Fibroblast of skin of right quadriceps (primary cell): ENCODE measurements around the gene CCNJL.
A peak's percentile ranks its signal among the peaks of the same experiment; 100 is the strongest.
"Not testable (repeated sequence)": the region's sequence is repeated elsewhere in the genome, so short reads cannot be mapped to it uniquely, and the experiment has no call there.

ENCODE experiments used
- DNase-seq: peaks from one replicate; pipeline ENCODE4 v3.0.0-alpha.2; 2013

The CCNJL gene, protein sequence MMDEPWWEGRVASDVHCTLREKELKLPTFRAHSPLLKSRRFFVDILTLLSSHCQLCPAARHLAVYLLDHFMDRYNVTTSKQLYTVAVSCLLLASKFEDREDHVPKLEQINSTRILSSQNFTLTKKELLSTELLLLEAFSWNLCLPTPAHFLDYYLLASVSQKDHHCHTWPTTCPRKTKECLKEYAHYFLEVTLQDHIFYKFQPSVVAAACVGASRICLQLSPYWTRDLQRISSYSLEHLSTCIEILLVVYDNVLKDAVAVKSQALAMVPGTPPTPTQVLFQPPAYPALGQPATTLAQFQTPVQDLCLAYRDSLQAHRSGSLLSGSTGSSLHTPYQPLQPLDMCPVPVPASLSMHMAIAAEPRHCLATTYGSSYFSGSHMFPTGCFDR

DNA sequence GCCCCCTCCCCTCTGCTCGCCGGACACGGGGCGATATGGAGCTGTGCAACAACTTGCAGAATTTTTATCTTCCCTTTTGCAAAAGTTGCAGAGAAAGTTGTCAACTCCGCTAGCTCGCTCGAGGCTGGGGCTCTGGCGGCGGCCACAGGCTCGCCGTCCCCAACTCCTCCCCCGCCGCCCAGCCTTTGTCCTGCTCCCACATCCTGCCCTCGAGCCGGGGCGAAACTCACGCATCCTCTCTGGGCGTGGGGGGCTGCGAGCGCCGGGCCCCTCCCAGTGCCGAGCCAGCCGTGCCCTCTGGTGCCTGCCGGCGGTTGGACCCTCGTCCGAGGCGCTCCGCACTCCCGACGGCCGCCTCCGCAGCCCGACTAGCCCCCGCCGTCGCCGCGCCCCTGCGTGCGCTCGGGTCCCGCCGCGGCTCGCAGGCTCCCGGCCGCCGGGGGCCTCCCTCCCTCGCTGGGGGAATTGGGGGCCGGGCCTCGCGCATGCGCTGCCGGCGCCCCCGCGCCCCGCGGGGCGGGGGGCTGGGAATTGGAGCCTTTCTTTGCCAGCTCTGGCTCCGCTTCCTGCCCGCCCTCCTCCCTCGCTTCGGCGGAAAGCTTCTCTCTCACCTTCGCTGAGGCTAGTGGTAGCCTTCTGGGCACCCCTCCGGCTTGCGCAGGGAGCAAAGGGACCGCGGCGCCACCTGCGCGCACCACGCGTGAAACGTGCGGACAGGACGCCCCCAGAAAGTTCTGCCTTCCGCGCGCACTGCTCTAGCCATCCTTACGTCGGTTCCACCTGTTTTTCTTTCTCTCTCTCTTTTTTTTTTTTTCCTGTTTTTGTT is at the start of gene CCNJL:
Gene CCNJL (minus strand): TSS at position 431 of the 826 bp plus-strand sequence. CDS start 641 bp downstream, outside the sequence.
- DNase-seq, result peak; percentile 61

DNA sequence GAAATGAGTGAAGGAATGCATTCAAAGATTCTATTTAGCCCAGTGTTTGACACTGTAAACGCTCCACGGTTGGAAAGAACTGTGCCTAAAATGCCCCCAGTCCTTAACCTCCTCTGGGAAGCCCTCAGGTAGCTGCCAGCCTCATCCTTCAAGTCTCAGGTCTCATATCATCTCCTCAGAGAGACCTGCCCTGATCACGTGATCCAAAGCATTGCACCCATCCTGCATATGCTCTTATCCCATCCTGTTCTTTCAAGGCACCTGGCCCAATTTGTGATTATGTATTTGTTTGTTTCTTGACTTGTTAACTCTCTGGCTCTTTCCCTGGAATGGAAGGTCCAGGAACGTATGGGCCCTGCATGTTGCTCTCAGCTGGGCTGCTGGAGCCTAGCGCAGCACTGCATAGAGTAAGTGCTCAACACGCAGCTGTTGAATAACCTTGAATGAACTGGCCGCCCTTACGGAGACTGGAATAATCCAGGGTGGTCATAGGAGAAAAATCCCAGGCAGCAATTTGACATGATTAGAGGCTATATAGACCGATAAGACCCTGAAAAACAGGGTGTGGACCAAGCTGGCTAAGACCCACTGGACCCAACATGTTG is 49.4 kb upstream of the CCNJL start:
- DNase-seq, result no peak

DNA sequence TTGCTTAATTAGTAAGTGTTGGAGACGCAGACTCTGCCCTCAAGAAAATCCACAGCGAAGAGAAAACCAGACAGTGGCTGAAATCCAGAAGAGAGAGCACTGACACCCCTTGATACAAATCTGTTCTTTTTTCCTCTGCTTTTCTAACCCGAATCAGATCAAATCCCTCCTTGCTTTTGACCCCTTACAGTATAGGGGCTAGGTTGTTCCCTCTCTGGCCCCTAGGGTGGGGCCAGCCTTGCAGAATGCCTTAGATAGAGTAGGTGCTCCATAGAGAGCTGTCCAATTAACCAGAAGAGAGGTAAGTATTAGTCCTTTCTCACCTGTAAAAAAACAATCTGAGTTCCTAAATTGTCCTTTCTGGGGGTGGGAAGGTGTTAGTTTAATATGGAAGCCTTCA is 47.9 kb upstream of the CCNJL start:
- no peak for DNase-seq

DNA sequence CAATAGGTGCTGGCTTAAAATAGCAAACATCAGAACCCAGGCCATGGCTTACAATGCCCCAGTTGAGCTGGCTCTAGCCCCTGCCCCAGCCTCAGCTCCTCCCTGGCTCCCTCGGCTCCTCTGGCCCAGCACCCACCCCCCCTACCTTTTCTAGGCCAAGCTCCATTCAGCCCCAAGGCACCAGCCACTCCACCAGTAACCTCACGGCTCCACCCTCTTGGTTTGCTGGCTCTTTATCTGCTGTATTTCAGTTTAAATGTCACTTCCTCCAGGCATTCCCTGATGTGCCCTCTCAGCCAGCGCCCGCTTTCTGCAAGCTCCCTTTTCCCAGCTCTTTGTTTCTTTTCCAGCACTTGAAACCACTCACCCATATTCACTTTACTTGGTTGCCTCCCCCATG is 47.5 kb upstream of the CCNJL start:
- no peak for DNase-seq

DNA sequence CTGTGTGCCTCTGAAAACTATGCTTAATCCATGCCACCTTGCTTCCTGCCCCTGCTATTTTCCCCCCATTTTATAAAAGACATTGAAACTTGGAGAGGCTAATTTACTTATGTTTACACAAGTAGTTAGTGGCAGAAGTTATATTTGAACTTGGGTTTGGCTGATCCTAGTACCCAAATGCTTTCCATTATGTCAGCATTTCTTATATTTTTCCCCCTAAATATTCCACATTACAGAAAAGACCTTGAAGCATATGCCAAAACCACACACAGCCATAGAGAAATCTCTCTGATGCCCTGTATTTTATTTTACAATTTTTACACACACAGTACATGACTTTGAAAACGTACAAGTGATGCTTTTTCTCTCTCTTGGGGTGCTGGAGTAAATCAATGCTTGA is 46.9 kb upstream of the CCNJL start:
- no peak for DNase-seq

DNA sequence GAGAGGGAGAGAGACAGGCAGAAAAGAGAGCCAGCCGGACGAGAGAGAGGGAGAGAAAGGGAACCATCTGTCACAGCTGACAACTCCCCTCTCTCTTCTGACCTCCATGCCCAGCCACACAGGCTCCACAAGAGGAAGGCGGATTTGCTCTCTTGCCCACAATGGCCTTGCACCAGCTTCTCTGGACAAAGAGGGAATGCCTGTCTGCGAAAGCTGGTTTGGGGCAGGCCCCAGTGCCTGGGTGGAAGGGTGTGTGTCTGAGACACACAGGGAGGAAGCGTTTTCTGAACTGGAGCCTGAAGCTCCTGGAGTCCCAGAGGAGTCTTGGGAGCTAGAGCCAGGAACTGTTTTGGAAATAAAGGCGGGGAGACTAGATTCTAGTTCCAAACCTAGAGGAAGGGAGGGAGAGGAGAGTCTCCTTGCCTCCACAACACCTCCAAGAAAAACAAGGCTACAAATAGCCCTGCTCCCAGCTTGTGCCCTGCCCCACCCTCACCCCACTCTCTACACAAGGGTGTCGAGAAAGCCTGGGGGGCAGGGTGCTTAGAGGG is 45.6 kb upstream of the CCNJL start:
- DNase-seq, result no peak

DNA sequence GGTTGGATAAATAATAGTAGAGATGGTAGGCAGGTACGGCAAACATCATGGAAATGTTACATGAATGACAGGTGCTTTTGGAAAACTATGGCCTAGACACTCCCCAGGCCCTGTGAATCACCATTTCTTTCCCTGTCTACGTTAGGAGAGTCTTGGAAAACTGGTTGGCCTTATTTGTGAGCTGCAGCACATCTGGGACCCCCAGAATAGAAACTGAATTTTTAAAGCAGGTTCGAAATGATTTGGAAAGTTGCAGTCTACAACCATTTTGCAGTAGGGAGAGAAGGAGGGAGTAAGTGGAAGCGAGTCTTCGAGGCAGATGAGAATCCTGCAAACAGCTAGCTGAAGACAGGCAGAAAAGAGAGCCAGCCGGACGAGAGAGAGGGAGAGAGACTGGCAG is 45.0 kb upstream of the CCNJL start:
- DNase-seq, result no peak

DNA sequence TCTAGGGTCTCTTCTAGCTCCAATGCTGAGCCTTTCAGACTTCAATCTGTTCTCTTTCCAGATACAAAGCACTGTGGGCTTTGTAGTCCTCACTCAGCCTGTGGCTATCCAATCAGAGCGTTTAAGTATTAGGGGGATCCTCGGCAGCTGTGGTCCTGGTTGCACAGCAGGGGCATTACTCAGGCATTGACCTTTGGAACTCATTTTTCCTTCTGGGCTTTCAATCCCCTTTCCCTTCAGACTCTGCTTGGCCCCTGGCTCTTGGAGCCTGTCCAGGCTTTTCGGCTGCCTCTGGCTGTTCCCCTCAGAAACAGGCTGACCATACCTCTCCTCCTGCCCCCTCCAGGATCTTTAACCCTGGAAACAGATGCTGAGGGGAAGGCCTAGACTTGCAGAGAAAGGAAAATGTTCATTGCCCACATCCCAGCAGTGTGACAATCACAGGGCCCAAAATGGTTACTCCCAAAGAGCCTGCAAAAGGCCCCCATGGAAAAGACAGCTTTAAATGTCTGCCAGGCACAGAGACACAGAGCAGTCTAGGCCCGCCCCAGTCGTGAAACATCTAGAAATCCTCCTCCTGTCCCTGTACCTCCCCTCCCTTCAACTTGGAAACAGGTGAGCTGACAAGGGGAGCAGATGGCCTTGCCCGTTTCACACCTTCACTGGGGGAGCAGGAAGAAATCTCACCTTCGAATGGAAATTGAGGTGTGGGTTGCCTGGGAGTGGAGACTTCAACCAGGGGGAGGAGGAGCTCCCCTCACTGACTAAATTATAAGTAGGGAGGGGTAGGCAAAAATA is 44.4 kb upstream of the CCNJL start:
- DNase-seq, result no peak

DNA sequence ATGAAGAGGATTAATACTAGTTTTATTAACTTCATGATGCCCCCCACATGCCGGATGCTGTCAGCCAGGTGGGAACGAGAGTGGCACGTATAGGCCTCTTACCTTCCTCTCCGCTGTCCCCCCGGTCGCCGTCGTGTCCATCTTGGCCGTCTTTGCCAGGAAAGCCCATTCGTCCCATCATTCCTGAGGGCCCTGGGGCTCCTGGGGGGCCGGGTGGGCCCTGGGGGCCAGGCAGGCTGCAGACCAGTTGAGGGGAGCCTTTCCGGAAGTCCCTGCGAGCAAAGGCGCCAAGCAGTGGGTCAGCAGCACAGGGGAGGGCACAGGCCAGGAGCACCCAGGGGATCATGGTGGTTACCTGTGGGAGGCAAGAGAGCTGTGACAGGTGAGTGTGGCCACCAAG is 42.3 kb upstream of the CCNJL start:
- DNase-seq, result no peak

DNA sequence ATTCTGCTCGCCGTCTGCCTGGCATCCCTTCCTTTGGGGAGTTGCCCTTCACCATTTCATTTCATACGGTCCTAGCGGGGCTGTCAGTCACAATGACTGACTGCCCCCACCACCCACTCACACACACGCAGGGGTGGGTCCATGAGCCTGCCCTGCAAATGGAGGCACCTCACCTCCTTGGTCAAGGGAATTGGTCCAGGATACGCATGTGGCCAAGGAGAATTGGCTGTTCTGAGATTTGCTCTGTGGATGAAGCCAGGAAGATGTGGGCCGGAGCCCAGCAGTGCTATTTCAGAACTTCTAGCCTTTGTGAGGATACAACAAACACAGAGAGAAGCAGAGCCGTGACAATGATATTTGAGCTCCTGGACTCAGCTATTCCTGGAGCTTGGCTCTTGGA is 41.0 kb upstream of the CCNJL start:
- no peak for DNase-seq

DNA sequence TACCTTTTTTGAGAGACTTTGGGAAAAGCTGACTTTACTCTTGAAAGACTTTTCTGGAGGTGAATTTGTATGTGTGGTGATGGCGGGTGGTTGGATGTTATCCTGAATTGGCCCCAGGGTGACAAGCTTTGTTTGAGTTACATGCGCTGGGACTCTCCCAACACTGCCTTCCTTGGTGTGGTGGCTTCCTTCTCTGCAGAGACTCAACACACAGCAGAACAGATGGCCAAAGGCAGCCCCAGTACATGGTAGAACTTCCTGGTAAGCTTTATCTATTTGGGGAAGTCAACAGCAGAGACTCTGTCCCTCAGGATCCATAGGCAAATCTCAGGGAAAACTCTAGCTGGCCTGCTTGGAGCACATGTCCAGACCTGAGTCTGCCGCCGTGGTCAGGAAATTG is 39.9 kb upstream of the CCNJL start:
- no peak for DNase-seq

DNA sequence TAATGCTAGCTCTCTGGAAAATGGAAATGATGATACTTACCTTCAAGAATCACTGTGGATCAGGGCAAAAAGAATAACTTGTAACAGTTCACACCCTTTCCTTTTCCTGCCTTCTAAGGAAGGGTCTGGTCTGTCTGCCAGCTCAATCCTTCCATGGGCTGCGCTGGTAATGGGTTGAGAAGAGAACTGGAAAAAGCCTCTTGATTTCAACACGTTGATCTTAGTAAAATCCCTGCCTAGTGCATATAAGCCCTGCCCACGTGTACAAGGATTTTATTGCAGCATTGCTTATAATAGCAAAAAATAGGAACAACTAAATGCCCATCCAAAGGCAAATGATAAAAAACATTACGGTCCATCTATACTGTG is 37.6 kb upstream of the CCNJL start:
- no peak for DNase-seq

DNA sequence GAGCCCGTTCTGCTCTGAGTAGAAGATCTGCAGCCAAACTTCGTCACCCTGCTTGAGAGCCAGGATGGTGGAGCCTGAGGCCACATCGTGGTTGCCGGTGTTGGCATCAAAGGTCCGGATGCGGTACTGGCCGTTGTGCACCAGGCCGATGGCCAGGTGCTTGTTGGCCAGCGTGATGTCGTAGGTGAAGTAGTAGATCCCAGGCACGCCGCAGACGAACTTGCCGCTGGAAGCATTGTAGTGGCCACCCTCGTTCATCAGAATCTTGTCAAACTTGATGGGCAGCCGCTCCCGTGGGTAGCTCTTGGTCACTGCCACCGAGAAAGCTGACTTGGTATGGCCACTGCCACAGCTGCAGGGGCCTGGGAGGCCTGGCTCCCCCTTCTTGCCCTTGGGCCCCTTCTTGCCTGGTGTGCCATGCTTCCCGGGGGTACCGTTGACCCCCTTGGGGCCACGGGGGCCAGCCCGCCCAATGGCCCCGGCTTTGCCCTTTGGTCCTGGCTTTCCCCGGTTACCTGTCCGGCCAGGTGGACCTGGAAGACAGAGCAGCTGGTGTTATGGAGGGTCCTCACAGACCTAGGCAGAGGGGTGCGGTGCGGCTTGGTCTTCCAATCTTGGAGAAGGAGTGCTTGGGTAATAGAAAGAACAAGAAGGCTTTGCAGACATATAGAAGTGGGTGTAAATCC is 37.0 kb upstream of the CCNJL start:
- DNase-seq, result no peak

DNA sequence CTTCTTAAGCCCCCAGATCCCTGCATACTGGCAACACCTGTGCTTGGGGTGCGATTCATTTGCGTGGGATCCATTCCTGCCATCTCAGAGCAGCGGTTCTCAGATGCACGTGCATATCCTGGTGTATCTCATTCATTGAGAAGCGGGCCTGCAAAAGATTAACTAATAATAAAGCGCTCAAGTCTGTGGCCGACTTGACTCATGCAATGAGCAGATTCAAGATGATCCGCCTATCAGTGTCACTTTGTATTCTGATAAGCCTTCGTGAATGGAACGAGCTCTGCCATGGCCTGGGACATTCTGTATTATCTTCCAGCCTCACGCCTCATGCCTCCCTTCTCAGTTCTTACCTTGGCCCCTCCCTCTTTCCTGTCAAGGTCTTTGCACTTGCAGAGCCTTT is 35.7 kb upstream of the CCNJL start:
- no peak for DNase-seq

DNA sequence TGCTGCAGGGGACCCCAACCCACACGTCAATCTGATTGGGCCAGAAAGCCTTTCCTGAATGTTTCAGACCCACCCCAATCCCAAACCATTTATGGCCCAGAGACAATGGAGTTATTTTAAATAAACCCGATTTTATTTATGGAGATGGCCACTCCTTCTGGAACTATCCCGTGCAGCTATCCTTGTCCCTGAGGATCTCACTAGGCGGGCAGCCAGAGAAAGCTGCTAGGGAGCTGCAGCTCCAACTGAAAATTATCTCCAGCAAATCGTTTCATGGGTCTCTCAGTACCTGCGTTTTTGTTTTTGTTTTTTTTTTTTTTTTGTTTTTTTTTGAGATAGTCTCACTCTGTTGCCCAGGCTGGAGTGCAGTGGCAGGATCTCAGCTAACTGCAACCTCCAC is 35.1 kb upstream of the CCNJL start:
- no peak for DNase-seq

DNA sequence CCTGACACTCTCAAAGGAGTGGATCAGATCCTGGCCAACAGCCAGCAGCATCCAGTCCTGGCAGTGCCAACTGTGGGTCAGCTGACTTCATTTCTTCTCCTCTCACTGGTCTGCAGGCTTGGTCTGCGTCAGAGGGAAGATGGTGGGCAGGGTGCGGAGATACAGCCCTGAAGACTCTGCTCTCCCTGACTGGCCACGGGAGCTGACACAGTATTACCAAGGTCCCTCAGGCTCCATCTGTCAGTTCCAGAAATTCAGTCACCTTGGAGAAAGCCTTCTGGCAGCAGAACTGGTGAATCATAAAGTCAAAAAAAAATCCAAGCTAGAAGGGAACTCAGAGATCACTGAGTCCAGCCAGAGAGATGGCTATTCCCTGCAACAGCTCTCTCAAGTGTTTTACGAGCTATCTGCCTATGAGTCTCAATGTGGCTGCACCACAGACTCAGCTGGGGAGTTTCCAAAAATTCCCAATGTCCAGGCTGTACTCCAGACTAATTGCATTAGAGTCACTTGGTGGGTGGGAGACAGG is 30.1 kb upstream of the CCNJL start:
- peak; percentile 42 for DNase-seq

DNA sequence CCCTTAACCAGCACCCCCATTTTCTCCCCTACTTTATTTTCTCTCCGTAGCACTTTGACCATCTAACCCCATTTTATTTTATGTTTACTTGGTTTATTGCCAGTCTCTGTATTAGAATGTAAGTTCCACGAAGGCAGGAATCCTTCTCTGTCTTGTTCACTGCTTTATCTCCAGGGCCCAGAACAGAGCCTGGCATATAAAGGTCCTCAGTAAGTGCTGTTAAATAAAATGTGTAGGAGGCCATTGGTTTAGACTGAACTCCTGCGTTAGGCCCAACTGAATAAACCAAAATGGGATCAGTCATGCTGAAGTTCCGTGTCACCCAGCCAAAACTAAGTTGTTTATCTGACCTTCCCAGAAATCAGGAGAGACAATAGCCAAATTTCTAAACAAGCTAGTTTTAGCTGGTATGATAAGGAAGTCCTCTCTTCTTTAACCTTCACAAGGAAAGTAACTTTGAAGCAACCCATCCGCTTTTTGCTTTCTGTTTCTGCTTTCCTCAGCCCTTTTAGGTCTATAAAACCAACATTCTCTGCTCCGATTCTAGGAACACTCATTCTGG is 29.0 kb upstream of the CCNJL start:
- DNase-seq, result no peak

DNA sequence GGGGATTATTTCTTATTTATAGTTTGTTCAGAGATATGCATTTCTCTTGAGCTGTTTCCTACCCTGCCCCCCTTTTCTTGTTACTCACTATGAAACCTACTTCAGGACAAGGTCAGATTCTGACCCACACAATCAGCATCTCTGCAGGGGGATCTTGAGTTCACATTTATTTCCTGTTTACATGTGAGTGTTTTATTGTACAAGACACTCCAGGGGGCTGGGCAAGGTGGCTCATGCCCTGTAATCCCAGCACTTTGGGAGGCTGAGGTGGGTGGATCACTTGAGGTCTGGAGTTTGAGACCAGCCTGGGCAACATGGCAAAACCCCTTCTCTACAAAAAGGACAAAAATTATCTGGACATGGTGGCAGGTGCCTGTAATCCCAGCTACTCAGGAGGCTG is 28.1 kb upstream of the CCNJL start:
- not testable (repeated sequence) for DNase-seq

DNA sequence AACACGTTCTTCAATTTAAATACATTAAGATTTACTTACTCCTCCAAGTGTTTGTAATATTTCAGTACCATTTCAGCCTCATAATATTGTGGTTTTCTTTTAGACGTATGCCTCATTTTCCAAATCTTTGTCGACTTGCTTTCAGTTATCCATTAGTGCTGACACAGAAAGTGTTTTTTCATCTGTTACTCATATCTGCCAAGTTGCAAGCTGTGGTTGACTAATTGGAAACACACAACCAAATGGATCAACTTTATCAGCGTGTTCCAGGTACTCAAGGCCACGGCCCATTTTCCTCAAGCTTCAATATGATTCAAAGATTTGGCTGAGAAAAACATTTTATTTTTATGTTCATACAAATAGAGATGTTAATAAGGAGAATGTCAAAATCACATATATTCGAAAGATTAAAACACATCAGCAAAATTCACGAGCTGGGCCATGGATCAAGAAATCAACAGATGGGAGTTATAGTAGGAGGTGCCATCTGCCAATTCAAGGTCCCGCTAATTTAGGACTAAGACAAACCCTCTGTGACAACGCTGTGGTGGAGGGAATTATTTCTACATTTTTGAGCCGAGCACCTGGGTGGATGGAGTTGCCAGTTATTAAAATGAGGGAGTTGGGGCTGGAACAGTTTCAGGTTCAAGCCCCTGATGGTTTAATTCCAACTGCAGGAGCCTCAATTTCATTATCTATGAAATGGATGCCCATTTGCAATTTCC is 27.2 kb upstream of the CCNJL start:
- DNase-seq, result peak; percentile 32

DNA sequence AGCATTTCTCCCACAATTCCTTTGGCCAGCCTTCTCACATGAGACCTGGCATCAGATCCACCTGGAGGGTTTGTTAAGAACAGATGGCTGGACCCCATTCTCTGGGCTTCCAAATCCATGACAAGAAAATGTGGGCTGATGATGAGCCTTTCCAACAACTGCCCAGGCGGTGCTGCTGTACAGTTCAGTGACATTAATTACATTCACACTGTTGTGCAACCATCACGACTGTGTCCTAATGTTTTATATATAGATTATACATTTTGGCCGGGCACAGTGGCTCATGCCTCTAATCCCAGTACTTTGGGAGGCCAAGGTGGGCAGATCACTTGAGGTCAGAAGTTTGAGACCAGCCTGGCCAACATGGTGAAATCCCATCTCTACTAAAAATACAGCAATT is 22.4 kb upstream of the CCNJL start:
- DNase-seq, result not testable (repeated sequence)

DNA sequence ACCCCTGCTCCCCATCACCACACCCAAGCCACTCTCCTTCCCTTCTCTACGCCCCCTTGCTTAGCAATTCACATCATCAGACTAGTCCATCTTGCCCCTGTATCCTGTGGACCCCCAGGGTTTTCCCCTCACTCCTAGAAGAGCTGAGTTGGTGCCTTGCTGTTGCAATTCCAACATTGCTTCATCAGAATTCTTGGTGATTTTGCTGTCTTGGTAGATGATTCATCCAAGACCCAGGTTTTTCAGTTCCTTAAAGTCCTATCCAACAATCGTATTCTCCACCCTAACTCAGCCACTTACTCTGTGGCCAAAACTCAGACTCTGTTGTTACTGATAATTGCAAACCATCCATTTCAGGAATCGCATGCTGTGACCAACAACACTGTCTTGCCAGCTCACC is 21.4 kb upstream of the CCNJL start:
- DNase-seq, result peak; percentile 39
